A673 (cell line): ENCODE results near the gene KLHL26.

Source experiments
- EZH2 ChIP-seq: fragments of 200-600 bp; sonication (generic); IDR thresholded peaks from 2 replicates; pipeline ENCODE4 v1.6.1; 2017; ENCODE audit warnings: borderline replicate concordance, low read depth, mild to moderate bottlenecking, mixed read lengths, antibody characterized with exemption, low read length; ENCODE audit not compliant: poor library complexity, severe bottlenecking
- TF ChIP-seq, protein P1 (sequence below): fragments of 300-800, 200-600 bp; sonication (generic); conservative IDR thresholded peaks from 2 replicates; pipeline ENCODE4 v1.5.1; 2017; ENCODE audit warnings: low read depth, mild to moderate bottlenecking, antibody characterized with exemption, low read length, moderate library complexity, mixed read lengths

DNA sequence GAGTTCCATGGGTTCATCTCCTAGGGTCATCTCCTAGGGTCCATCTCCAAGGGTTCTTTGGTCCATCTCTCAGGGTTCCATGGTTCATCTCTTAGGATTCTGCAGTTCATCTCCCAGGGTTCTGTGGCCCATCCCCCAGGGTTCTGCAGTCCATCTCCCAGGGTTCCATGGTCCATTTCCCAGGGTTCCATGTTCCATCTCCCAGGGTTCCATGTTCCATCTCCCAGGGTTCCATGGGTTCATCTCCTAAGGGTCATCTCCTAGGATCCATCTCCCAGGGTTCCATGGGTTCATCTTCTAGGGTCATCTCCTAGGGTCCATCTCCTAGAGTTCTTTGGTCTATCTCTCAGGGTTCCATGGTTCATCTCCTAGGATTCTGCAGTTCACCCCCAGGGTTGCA, 19.3 kb upstream of the KLHL26 start:
- TF ChIP-seq, protein P1, sequence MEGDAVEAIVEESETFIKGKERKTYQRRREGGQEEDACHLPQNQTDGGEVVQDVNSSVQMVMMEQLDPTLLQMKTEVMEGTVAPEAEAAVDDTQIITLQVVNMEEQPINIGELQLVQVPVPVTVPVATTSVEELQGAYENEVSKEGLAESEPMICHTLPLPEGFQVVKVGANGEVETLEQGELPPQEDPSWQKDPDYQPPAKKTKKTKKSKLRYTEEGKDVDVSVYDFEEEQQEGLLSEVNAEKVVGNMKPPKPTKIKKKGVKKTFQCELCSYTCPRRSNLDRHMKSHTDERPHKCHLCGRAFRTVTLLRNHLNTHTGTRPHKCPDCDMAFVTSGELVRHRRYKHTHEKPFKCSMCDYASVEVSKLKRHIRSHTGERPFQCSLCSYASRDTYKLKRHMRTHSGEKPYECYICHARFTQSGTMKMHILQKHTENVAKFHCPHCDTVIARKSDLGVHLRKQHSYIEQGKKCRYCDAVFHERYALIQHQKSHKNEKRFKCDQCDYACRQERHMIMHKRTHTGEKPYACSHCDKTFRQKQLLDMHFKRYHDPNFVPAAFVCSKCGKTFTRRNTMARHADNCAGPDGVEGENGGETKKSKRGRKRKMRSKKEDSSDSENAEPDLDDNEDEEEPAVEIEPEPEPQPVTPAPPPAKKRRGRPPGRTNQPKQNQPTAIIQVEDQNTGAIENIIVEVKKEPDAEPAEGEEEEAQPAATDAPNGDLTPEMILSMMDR: no peak
- TF ChIP-seq EZH2: no peak
